Thyroid gland (tissue), 4 donors: ENCODE measurements around the gene ABCC9.

Source experiments
- CTCF ChIP-seq, 6 experiments: fragments of 200-600 bp in 3 of 6; fragments of 450-650 bp in 3 of 6; sonication (generic) in 3 of 6; IDR thresholded peaks; one replicate each; pipeline ENCODE4 v1.5.1; 2016 to 2019; ENCODE audit warnings: antibody characterized with exemption in 6 of 6, mild to moderate bottlenecking in 2 of 6, inconsistent platforms in 1 of 6, moderate library complexity in 1 of 6
- POLR2A ChIP-seq, 2 donors: fragments of 450-650 bp; IDR thresholded peaks; one replicate each; pipeline ENCODE4 v1.6.1; 2017; ENCODE audit warnings: antibody characterized with exemption in 2 of 2, mild to moderate bottlenecking in 2 of 2, moderate library complexity in 1 of 2

GRCh38 chr12:21884936-21885335, 56.3 kb downstream of the ABCC9 start:
- TF ChIP-seq CTCF (IDR thresholded peaks at IDR 0.05) (no peak), POLR2A (IDR thresholded peaks at IDR 0.05) (no peak)
